ENCODE data around the gene ICE2.

Gene ICE2

GRCh38 chr15:60387321-60387720 is 91.6 kb downstream of the ICE2 start:
- DNase-seq: no peak

- DNase-seq: no peak
These were observed 92.3 kb downstream of the ICE2 start for GRCh38 chr15:60386615-60387014.

GRCh38 chr15:60385620-60386552 is 93.1 kb downstream of the ICE2 start:
- DNase-seq: no peak

- DNase-seq: no peak
These were observed 94.3 kb downstream of the ICE2 start for GRCh38 chr15:60384526-60385126.

GRCh38 chr15:60384053-60384452 is 94.9 kb downstream of the ICE2 start:
- DNase-seq: no peak

DNA sequence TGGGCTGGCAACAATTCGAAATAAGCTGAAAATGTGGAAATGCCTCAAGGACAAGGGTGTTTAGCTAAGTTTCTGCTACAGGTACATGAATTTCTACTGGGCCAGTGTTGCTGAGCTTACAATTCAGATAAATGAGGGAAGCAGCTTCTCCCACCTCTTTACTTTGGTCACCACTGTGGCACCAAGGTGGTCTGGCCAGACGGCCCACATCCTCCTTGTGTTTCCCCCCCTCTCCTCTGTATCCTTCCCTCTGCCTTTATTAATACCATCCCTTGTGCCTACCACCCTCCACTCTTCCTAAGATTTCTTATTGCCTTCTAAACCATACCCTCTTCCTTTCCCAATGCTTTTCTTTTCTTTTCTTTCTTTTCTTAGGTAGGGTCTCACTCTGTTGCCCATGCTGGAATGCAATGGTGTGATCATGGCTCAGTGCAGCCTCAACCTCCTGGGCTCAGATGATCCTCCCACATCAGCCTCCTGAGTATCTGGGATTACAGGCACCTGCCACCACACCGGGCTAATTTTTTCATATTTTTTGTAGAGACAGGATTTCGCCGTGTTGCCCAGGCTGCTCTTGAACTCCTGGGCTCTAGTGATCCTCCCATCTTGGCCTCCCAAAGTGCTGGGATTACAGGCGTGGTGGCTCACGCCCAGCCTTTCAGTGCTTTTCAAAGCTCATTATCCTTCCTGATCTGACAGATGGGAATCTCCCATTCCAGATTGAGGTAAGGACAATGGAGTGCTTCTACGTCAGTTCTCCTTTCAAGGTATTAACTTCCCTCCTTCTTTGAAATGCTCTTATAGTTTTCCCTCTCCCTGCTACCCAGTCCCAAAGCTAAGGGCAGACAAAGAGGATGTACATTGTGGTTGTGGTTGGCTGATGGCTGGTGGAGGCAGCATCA is 95.9 kb downstream of the ICE2 start:
- DNase-seq: no peak

DNA sequence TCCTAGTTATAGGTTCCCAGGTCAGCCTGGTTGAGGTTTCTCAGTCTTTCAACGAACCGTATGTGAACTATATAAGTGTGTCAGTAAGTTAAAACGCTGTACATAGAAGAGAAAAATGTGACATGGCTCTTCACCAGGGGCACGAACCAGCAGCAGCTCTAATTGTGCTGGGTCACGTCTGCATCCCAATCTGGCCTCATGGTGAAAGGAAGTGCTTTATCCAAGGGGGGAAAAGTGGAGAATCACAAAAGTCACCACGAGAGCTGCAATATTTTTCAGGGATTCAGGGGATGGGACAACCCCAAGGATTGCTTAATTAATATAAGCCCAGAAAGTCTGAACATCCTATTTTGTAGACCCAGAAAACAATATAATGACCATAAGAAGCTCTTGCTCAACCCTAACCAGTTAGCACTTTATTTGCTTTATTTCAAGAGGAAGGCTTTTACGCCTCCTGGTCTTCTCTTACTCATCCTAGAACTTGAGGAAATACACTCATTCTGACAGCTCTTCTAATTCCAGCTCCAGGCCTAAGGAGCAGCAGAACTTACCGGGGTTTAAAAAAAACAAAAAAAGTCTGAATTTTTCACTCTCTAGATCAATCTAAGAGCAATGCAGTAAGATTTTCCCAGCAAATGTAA is 97.7 kb downstream of the ICE2 start:
- no peak for DNase-seq

GRCh38 chr15:60379525-60380274 is 99.2 kb downstream of the ICE2 start:
- DNase-seq: no peak

DNA sequence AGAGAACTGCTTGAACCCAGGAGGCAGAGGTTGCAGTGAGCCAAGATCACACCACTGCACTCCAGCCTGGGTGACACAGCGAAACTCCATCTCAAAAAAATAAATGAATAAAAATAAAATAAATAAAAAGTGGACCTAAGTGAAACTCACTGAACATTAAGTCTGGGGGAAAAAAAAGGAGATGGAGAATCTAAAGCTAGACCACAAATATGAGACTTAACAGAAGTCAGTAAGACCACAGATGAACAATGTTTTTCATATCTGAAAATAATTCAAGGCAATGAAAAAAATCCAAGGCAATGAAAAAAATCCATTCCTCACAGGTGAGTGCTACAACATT is 99.8 kb downstream of the ICE2 start:
- no peak for DNase-seq

DNA sequence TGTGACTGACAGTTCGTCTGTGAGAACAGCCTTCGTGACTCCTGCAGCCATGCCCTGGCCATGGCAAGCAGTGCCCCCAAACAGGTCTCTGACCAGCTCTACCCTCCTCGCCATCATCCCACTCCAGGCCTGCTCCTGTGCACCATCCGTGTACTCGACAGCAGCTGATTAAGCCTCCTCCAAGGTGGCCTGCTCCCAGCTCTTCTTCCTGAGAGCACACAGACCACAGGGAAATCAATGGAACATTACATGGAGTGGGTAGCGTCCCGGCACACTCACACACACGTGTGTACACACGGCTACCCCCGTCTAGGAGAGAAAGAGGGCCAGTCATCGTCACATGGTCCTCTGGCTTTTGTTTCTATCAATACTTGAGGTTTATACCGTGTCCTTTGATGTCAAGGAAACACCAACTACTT is 102.3 kb downstream of the ICE2 start:
- no peak for DNase-seq

DNA sequence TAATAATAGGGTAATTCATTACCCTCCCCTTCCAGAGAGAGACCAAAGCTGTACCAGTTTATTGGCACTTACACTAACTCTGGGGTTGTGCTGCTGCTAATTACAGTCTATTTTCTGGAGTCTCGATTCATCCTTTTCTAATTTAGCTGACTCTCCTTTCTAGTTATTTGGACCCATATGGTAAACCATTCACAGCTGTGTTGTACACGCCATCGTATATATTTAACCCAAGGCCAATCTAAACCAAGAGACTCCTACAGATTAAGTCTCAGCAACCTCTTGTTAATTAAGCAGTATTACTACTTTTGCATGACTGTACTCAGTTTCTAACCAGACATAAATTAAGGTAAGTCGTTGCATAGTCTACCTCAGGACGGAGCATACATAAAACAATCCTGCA is 103.6 kb downstream of the ICE2 start:
- no peak for DNase-seq

DNA sequence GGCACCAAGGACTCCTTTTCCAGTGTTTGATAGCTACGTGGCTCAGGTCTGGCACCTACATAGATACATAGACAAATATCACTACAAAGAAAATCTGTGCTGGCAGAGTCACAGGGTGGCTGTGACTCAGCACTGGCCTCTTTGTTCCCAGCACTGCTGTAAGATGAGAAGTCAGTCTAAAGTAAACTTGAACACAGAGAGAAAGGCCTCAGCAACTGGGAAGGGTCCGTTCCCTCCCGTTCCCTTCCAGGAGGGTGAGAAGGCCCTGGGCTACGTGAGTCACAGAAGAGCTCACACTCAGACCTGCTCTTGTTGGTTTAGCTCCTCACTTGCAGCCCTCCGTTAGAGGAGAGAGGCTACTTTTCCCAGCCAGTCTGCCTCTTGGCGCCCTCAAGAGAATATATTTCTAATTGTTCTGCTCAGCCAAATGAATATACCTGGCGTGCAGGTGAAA is 104.3 kb downstream of the ICE2 start:
- DNase-seq: no peak

DNA sequence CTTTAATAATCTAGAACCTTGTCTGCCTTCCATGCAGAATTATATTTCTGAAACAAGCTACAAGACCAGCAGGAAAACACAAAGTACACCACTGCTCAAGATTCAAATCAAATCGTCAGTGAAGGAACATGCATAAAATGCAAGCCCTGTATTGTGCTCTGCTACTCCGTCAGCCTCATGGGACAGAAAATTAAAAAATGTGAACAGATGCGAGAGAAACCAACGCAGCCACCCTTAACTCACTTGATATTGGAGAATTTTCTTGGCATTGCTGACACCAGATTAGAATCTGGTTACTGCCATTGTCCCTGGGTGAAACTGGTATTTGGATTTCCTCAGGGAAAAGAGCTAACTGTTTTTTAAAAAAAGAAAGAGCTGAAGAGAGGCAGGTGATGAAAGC is 104.7 kb downstream of the ICE2 start:
- no peak for DNase-seq

DNA sequence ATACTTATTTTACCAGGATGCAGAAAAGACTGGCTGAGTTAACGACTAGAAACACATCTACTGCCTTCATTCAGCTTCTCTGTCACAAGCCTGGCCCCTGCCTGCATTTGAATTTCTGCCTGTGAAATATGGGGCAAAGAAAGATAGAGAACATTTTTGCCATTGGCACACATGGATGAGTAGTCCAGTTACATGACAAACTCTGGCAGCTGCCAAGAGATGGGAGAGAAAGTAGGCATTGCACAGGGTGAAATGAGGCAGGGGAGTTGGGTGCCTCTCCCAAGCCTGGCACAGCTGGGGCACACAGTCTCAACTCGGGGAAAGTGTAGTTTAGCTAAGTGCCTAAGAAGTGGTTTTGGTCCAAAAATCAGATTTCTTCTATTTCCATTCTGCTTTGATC is 105.2 kb downstream of the ICE2 start:
- DNase-seq: no peak

- no peak for DNase-seq
These were observed 105.6 kb downstream of the ICE2 start for GRCh38 chr15:60373327-60373726.

- no peak for DNase-seq
These were observed 106.2 kb downstream of the ICE2 start for GRCh38 chr15:60372756-60373155.

- DNase-seq: no peak
These were observed 106.7 kb downstream of the ICE2 start for GRCh38 chr15:60372227-60372626.

GRCh38 chr15:60371175-60372051 is 107.5 kb downstream of the ICE2 start:
- DNase-seq: no peak

DNA sequence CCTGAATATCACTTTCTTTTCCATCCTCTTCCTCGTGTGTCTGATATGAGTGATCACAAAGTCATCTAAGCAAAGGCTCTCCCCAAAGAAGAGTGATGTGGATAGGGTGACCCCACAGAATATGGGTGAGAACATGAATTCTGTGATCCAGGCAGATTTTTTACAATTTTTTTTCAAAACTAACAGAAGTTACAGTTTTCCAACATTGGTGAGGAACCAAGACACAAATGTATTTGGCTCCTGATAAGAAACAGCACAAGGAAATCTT is 108.1 kb downstream of the ICE2 start:
- no peak for DNase-seq

DNA sequence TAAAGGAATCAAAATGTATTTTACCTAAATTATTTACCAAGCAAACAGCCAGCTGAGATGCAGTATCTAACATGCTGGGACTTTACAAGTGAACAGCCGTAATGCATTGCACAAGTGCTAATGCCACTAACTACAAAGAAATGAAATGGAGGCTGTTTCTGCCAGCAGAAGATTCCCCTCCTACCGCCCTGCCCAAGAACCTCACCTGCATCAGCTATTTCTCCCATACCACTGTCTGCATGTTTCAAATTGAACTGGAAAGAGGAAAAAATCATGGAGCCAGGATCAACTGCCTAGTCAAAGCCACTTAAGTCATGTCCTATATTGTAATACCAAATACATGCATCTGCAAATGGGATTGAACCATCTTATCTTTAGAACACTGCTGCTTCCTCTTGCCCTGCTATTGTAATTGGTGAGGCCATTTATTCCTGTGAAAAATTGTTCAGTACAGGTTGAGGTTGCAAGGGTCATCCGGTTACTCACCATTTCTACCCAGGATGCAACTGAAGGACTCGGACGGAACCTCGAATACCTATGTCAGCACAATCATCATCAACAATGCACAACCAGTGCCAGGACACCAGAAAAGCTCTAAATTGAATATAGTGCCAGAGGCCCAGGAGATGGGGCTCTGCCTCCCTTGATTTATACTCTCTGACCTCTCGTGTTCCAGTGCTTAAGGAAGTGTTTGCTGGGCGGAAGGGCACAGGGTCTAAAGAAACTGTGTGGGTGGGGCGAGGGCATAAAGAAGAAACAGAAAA is 108.7 kb downstream of the ICE2 start:
- DNase-seq: no peak

DNA sequence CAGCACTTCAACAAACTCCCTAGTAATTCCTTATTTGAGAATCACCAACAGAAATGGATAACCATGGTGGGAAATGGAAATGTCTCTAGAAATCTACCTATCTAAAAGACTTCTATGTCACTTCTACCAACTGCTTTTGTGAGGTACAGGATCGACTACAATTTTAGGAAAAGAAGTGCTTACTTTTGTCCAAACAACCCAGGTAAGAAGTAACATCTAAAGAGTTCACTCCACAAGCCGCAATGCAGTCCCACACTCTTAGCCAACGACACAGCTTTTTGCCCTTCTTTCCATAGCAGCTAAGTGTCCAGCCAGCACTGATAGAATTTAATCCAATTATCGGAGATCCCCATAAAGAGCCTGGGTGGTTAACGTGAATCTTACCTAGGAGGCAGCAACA is 109.2 kb downstream of the ICE2 start:
- no peak for DNase-seq
